Subcutaneous abdominal adipose tissue (tissue), 5 donors: ENCODE results near the gene GADD45G.
A peak's percentile ranks its signal among the peaks of the same experiment; 100 is the strongest.

Experiments
- H3K27ac ChIP-seq: one replicate; pipeline ENCODE4 v1.7.0; 2013; ENCODE audit warnings: low read depth, mild to moderate bottlenecking, inconsistent platforms, low read length, moderate library complexity
- H3K27me3 ChIP-seq, 5 donors: one replicate each; pipeline ENCODE4 v1.7.0; 2013; ENCODE audit warnings: low read length in 5 of 5, inconsistent platforms in 1 of 5; ENCODE audit not compliant: control insufficient read depth in 5 of 5, insufficient read depth in 4 of 5
- H3K36me3 ChIP-seq, 5 donors: one replicate each; pipeline ENCODE4 v1.7.0; 2013; ENCODE audit warnings: low read length in 5 of 5; ENCODE audit not compliant: control insufficient read depth in 5 of 5, insufficient read depth in 5 of 5
- H3K4me1 ChIP-seq, 5 donors: one replicate each; pipeline ENCODE4 v1.7.0; 2013; ENCODE audit warnings: low read length in 5 of 5, mild to moderate bottlenecking in 3 of 5, moderate library complexity in 1 of 5; ENCODE audit not compliant: control insufficient read depth in 5 of 5, insufficient read depth in 5 of 5
- H3K4me3 ChIP-seq, 5 donors: one replicate each; pipeline ENCODE4 v1.7.0; 2013; ENCODE audit warnings: low read length in 5 of 5, low read depth in 1 of 5
- H3K9ac ChIP-seq, 5 donors: one replicate each; pipeline ENCODE4 v1.7.0; 2013; ENCODE audit warnings: low read length in 5 of 5, mild to moderate bottlenecking in 4 of 5, moderate library complexity in 3 of 5
- H3K9me3 ChIP-seq, 5 donors: one replicate each; pipeline ENCODE4 v1.7.0; 2013; ENCODE audit warnings: low read length in 5 of 5; ENCODE audit not compliant: control insufficient read depth in 5 of 5
- donor health status: healthy.
- donor health status: healthy.
- donor health status: healthy.
- donor health status: healthy.
- donor health status: healthy.

GADD45G gene

DNA sequence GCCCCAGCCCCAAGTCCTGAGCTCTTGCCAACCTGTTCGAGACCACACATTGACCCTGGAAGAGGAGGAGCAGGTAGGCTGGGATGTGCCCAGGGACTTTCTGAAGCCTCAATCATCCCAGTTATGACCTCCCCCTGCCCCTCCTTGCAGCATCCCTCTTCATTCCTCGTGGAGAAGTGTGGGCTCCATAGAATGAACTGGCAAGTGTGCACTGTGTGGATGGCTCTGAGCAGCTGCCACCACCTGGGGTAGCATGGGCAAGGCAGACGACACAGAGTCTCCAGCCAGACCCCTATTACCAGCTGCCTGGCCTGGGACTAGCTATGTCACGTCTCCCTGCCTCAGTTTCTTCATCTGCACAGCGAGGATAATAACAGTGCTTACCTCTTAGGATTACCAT lies 33.5 kb downstream of the GADD45G start:
- Histone ChIP-seq H3K9me3 (peaks cover 0 to 5% (median 0%) of the 10 kb centered on the region in 5 donors), H3K4me3 (no peak overlapping the region), H3K27ac (no peak overlapping the region), H3K36me3 (no peaks in the 10 kb centered on the region), H3K9ac (no peak overlapping the region), H3K27me3 (no peaks in the 10 kb centered on the region), H3K4me1 (peaks cover 13 to 28% (median 27%) of the 10 kb centered on the region in 5 donors)

- H3K27ac ChIP-seq, result no peak overlapping the region
- H3K36me3 ChIP-seq, result no peaks in the 10 kb centered on the region
- no peak overlapping the region for H3K4me3 ChIP-seq
- H3K4me1 ChIP-seq, result peaks cover 13 to 28% (median 27%) of the 10 kb centered on the region in 5 donors
- no peak overlapping the region for H3K9ac ChIP-seq
- H3K9me3 ChIP-seq, result peaks cover 0 to 5% (median 0%) of the 10 kb centered on the region in 5 donors
- H3K27me3 ChIP-seq, result no peaks in the 10 kb centered on the region
Observed at GRCh38 chr9:89638893-89639292, 34.1 kb downstream of the GADD45G start.

DNA sequence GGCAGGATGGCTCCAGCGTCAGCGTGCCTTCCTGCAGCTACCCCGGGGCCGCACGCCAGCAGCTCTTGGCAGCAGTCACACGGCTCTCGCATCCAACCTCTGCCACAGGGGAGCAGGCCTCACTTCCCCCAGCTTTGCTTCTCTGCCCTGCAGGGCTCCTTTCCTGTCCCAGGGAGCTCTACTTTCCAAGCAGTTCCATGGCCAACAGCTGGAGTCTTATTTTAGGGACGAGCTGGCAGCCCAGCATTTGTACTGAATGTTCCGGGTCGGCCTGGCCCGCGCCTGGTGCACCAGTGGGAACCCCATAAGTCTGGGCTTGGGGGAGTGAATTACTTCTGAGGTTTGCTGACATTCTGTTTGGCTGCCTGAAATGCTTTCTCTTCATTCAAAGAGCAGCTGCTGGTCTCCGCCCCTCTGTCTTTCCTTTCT lies 34.6 kb downstream of the GADD45G start:
- Histone ChIP-seq H3K27ac (no peak overlapping the region), H3K9ac (peak overlapping the region in 3 of 5 donors; percentile 10 to 49 (median 13)), H3K4me1 (peaks cover 13 to 28% (median 27%) of the 10 kb centered on the region in 5 donors)

DNA sequence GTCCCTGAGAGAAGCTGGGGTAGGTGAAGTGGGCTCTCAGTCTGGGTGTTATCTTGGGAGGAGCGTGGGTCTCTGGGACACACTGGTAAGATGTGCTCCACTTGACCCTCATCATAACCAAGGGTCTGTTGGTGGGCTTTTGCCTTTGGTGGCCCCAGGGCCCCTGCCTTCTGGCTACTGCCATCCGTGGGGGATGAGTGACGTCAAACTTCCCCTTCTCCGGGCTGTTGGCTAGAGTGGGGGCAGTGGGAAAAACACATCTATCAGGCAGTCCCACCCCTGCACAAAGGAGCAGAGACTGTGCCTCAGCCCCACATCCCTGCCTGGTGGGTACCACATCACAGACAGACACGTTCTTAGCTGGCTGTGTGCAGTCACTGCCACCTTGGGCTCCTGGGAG lies 35.1 kb downstream of the GADD45G start:
- Histone ChIP-seq H3K4me3 (peak overlapping the region in 1 of 5 donors; percentile 13), H3K4me1 (peaks cover 13 to 28% (median 27%) of the 10 kb centered on the region in 5 donors), H3K9ac (peak overlapping the region in 3 of 5 donors; percentile 10 to 49 (median 13)), H3K27me3 (no peaks in the 10 kb centered on the region), H3K36me3 (no peaks in the 10 kb centered on the region), H3K27ac (no peak overlapping the region), H3K9me3 (peaks cover 0 to 5% (median 0%) of the 10 kb centered on the region in 5 donors)

More for the DNA sequence above, 34.6 kb downstream of the GADD45G start:
- peaks cover 0 to 5% (median 0%) of the 10 kb centered on the region in 5 donors for H3K9me3 ChIP-seq
- H3K27me3 ChIP-seq, result no peaks in the 10 kb centered on the region
- H3K4me3 ChIP-seq, result no peak overlapping the region
- no peaks in the 10 kb centered on the region for H3K36me3 ChIP-seq

DNA sequence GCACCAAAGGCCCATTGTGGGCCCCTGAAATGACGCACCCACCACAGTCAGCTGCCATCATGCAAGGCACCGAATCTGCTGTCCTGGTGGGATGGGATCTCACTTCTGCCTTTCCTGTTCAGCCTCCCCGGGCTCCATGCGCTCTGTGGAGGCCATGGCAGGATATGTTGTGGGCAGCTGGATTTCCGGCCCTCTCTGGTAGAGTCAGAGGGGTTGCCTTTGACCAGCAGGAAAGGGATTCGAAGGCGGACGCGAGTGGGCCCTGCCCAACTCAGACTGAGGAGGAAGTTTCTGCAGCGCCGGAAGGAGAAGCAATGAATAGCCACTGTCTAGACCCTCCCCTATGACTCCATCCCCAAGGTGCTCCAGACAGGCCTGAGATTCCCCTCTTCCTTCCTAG lies 35.5 kb downstream of the GADD45G start:
- peak overlapping the region in 1 of 5 donors; percentile 13 for H3K4me3 ChIP-seq
- no peak overlapping the region for H3K9ac ChIP-seq
- no peak overlapping the region for H3K27ac ChIP-seq
- peaks cover 13 to 28% (median 27%) of the 10 kb centered on the region in 5 donors for H3K4me1 ChIP-seq
- no peaks in the 10 kb centered on the region for H3K36me3 ChIP-seq
- H3K27me3 ChIP-seq, result no peaks in the 10 kb centered on the region
- H3K9me3 ChIP-seq, result peaks cover 0 to 5% (median 0%) of the 10 kb centered on the region in 5 donors

DNA sequence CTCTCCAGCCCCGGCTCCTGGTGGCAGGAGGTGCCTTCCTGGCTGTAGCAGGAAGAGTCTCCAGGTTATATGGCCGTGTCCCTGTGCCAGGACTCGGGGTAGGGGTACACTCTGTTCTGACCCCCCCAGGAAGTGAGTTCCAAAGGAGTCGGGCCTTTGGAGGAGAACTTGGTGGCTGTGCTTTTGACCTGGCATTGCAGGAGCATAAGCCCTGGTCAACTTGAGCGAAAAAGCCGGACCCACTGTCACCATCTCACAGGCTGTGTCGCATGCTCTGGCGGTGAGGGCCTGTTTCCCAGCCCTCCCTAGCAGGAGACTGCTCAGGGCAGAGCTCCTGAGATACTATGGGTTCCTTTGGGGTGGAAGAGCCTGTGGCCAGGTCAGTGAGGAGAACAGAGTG lies 36.0 kb downstream of the GADD45G start:
- Histone ChIP-seq H3K4me1 (peaks cover 13 to 28% (median 27%) of the 10 kb centered on the region in 5 donors), H3K27ac (no peak overlapping the region), H3K4me3 (no peak overlapping the region), H3K36me3 (no peaks in the 10 kb centered on the region), H3K9me3 (peaks cover 0 to 5% (median 0%) of the 10 kb centered on the region in 5 donors), H3K9ac (no peak overlapping the region), H3K27me3 (no peaks in the 10 kb centered on the region)

- no peak overlapping the region for H3K27ac ChIP-seq
- H3K36me3 ChIP-seq, result no peaks in the 10 kb centered on the region
- peaks cover 13 to 28% (median 27%) of the 10 kb centered on the region in 5 donors for H3K4me1 ChIP-seq
- no peak overlapping the region for H3K9ac ChIP-seq
- H3K9me3 ChIP-seq, result peaks cover 0 to 5% (median 0%) of the 10 kb centered on the region in 5 donors
- no peaks in the 10 kb centered on the region for H3K27me3 ChIP-seq
- H3K4me3 ChIP-seq, result no peak overlapping the region
Observed at GRCh38 chr9:89641980-89642379, 37.2 kb downstream of the GADD45G start.

GRCh38 chr9:89642789-89643188 lies 38.0 kb downstream of the GADD45G start:
- no peaks in the 10 kb centered on the region for H3K36me3 ChIP-seq
- H3K27ac ChIP-seq, result no peak overlapping the region
- no peak overlapping the region for H3K9ac ChIP-seq
- H3K4me1 ChIP-seq, result peaks cover 13 to 28% (median 27%) of the 10 kb centered on the region in 5 donors
- peaks cover 0 to 5% (median 0%) of the 10 kb centered on the region in 5 donors for H3K9me3 ChIP-seq
- no peak overlapping the region for H3K4me3 ChIP-seq
- H3K27me3 ChIP-seq, result no peaks in the 10 kb centered on the region

DNA sequence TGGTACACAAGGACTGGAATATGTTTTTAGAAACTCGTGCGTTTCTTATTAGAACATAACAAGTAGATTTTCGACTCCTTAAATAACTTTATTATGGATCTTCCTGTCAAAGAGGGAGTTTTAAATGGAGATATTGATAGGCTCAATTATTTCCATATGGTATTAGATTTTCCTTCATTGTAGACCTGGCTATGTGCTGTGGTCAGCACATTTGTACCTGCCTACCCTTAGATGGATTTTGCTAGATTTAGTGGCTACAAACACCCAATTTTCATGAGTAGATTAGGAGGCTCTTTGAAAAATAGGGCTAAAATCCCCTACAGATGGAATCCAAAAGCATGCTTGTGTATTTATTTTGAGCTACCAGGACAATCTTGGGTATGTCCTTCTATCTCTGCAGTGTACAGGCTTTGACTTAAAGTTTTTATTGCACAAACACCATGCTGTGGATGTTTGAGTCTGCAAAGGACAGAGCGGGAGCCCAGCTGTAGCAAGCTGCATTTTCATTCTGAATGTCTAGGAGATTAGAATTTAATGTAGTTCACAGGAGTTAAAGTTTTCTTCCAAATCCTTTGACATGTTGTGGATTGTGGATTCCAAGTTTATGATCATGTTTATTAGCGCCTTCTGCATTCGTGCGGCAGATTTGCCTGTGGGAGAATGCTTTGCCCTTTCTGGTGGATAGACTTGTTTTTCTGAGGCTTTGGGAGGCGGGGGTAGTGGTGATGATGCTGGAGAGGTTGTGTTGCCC lies 41.6 kb downstream of the GADD45G start:
- Histone ChIP-seq H3K9me3 (peaks cover 0 to 5% (median 0%) of the 10 kb centered on the region in 5 donors), H3K27ac (no peak overlapping the region), H3K4me3 (no peak overlapping the region), H3K4me1 (no peaks in the 10 kb centered on the region), H3K27me3 (no peaks in the 10 kb centered on the region), H3K9ac (no peak overlapping the region), H3K36me3 (no peaks in the 10 kb centered on the region)

DNA sequence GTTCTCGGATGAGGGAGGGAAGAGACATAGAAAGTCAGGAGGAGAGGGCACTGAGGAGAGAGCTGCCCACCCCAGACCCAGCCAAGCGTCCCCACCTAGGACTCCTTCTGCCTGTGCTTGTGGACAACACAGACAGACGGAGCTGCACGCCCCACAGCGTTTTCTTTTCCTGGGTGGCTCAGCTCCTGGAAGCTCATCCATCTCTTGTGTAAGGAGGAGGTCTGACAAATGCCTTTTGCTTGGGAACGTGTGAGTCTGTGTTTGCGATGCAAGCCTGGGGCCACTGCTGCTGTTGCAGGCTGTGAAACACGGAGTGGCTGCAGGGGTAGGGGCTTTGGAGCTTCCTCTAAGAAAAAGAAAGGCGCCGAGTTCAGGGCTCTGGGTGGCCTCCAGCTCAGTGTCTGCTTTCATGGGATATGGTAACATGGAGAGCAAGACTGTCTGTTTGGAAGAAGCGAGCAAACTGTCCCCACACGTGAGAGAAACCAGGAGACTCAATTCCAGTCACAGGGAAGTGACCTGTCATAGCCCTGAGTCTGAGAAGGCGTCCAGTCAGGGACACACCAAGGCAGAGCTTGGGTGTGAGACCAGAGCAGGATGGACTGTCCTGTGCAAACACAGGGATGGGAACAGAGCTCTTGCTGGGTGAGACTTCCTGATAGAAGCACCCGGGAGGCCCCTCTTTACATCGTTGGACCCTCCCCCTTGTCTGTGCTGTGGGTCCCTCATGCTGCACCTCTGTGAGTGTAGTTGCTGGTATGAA lies 42.7 kb downstream of the GADD45G start:
- Histone ChIP-seq H3K27me3 (no peaks in the 10 kb centered on the region), H3K4me3 (no peak overlapping the region), H3K9ac (no peak overlapping the region), H3K27ac (no peak overlapping the region), H3K36me3 (no peaks in the 10 kb centered on the region), H3K4me1 (no peaks in the 10 kb centered on the region), H3K9me3 (peaks cover 0 to 4% (median 0%) of the 10 kb centered on the region in 5 donors)
